ENCODE results near the gene PCYT2. TPM values are rescaled to one million over a fixed set of nuclear protein-coding genes. Genes with fewer than 3 reads are reported as not detected.

The PCYT2 gene
- total and polyA plus RNA-seq, 2 donors (not counting 3 experiments of a cell fraction or from before 2014, with no cell fraction given) = 52.0 to 57.1 TPM

- Histone ChIP-seq H3K36me3 (ENCODE audit: control insufficient read depth in 2 of 2, extremely low read depth in 1 of 2, insufficient read depth in 2 of 2, low read length in 2 of 2) (peaks cover 0 to 3% of the 10 kb centered on the region in 2 experiments), H3K4me2 (ENCODE audit: insufficient read depth, low read length) (no peak overlapping the region), H3K4me1 (ENCODE audit: control insufficient read depth, extremely low read depth, insufficient read depth, low read length) (peaks cover 8% of the 10 kb centered on the region), H3K9me3 (replicated peaks; ENCODE audit: control insufficient read depth, insufficient read depth, low read length) (no peaks in the 10 kb centered on the region), H3K79me2 (ENCODE audit: control insufficient read depth, insufficient read depth, low read length) (no peaks in the 10 kb centered on the region), H3K27me3 (ENCODE audit: control insufficient read depth in 2 of 2, insufficient read depth in 2 of 2, low read length in 2 of 2) (no peaks in the 10 kb centered on the region), H3K9ac (replicated peaks; ENCODE audit: extremely low read depth, insufficient read depth, low read length) (no peak overlapping the region), H3K27ac (ENCODE audit: insufficient read depth, low read depth, low read length) (no peak overlapping the region), H4K20me1 (replicated peaks; ENCODE audit: control insufficient read depth, extremely low read depth, insufficient read depth, low read length) (no peaks in the 10 kb centered on the region), H2AFZ (ENCODE audit: low read depth, low read length) (no peak overlapping the region), H3K4me3 (replicated peaks in 1 of 3; ENCODE audit: insufficient read depth in 1 of 3, low read depth in 1 of 3, low read length in 3 of 3) (no peak overlapping the region), H3K9me1 (replicated peaks; ENCODE audit: control insufficient read depth, extremely low read depth, insufficient read depth, low read length) (no peaks in the 10 kb centered on the region)
- BruUV-seq (replicated peaks) = no TSS peak
- dilution Hi-C loops (cut with MboI; ENCODE audit: extremely low pct_ligation_motif_present, low sequenced_read_pairs) = no loop called here
- no peak for FAIRE-seq
- no peak for DNase-seq (ENCODE audit: low read depth, low spot score)
- TF ChIP-seq JUN (IDR thresholded peaks at IDR 0.05; ENCODE audit: borderline replicate concordance, insufficient read depth, insufficient read length, low read depth) (no peak), POLR2AphosphoS5 (IDR thresholded peaks at IDR 0.05; ENCODE audit: insufficient read depth, low read depth, low read length) (no peak), GATA2 (IDR thresholded peaks at IDR 0.05; ENCODE audit: insufficient read depth, insufficient read length, low read depth, low read length) (no peak), MAX (IDR thresholded peaks at IDR 0.05; ENCODE audit: insufficient read depth, insufficient read length) (no peak), EZH2 (IDR thresholded peaks at IDR 0.05; ENCODE audit: borderline replicate concordance, low read depth, low read length, severe bottlenecking) (no peak), FOS (IDR thresholded peaks at IDR 0.05; ENCODE audit: borderline replicate concordance, insufficient read depth, low read length) (no peak)
- intact Hi-C loops (cut with micrococcal nuclease) = no loop called here
- CTCF ChIA-PET = no interaction called here
- POLR2A ChIA-PET = no interaction called here
These were observed 4.6 kb downstream of the PCYT2 start for GRCh38 chr17:81906476-81907218.

- H3K4me2 ChIP-seq (ENCODE audit: insufficient read depth, low read length) = no peak overlapping the region
- no TSS peak for BruUV-seq (replicated peaks)
- no peak overlapping the region for H3K4me3 ChIP-seq (replicated peaks in 1 of 3; ENCODE audit: insufficient read depth in 1 of 3, low read depth in 1 of 3, low read length in 3 of 3)
- no peaks in the 10 kb centered on the region for H3K79me2 ChIP-seq (ENCODE audit: control insufficient read depth, insufficient read depth, low read length)
- intact Hi-C loops (cut with micrococcal nuclease) (no loop called here), dilution Hi-C loops (cut with MboI; ENCODE audit: extremely low pct_ligation_motif_present, low sequenced_read_pairs) (no loop called here)
- no peak overlapping the region for H2AFZ ChIP-seq (ENCODE audit: low read depth, low read length)
- H3K4me1 ChIP-seq (ENCODE audit: control insufficient read depth, extremely low read depth, insufficient read depth, low read length) = peaks cover 9% of the 10 kb centered on the region
- TF ChIP-seq FOS (IDR thresholded peaks at IDR 0.05; ENCODE audit: borderline replicate concordance, insufficient read depth, low read length) = no peak
- no peak for TF ChIP-seq POLR2A (IDR thresholded peaks at IDR 0.05; ENCODE audit: low read depth, low read length)
- TF ChIP-seq JUN (IDR thresholded peaks at IDR 0.05; ENCODE audit: borderline replicate concordance, insufficient read depth, insufficient read length, low read depth) = no peak
- TF ChIP-seq CTCF (IDR thresholded peaks at IDR 0.05; ENCODE audit: extremely low read depth in 1 of 2, insufficient read depth in 1 of 2, low read depth in 1 of 2, low read length in 2 of 2) = no peak
- no peak for TF ChIP-seq MAX (IDR thresholded peaks at IDR 0.05; ENCODE audit: insufficient read depth, insufficient read length)
- no peak for TF ChIP-seq POLR2AphosphoS5 (IDR thresholded peaks at IDR 0.05; ENCODE audit: insufficient read depth, low read depth, low read length)
- TF ChIP-seq EZH2 (IDR thresholded peaks at IDR 0.05; ENCODE audit: borderline replicate concordance, low read depth, low read length, severe bottlenecking) = no peak
- no peak for TF ChIP-seq GATA2 (IDR thresholded peaks at IDR 0.05; ENCODE audit: insufficient read depth, insufficient read length, low read depth, low read length)
- no peak for TF ChIP-seq MYC (IDR thresholded peaks at IDR 0.05; ENCODE audit: low read depth, low read length)
- FAIRE-seq (no peak), DNase-seq (ENCODE audit: low read depth, low spot score) (no peak)
- H3K36me3 ChIP-seq (ENCODE audit: control insufficient read depth in 2 of 2, extremely low read depth in 1 of 2, insufficient read depth in 2 of 2, low read length in 2 of 2) = peaks cover 0 to 3% of the 10 kb centered on the region in 2 experiments
- H3K9ac ChIP-seq (replicated peaks; ENCODE audit: extremely low read depth, insufficient read depth, low read length) = no peak overlapping the region
- POLR2A ChIA-PET = no interaction called here
- H3K9me3 ChIP-seq (replicated peaks; ENCODE audit: control insufficient read depth, insufficient read depth, low read length) = no peaks in the 10 kb centered on the region
- no peaks in the 10 kb centered on the region for H3K27me3 ChIP-seq (ENCODE audit: control insufficient read depth in 2 of 2, insufficient read depth in 2 of 2, low read length in 2 of 2)
- no peak overlapping the region for H3K27ac ChIP-seq (ENCODE audit: insufficient read depth, low read depth, low read length)
- H4K20me1 ChIP-seq (replicated peaks; ENCODE audit: control insufficient read depth, extremely low read depth, insufficient read depth, low read length) = no peaks in the 10 kb centered on the region
- no peaks in the 10 kb centered on the region for H3K9me1 ChIP-seq (replicated peaks; ENCODE audit: control insufficient read depth, extremely low read depth, insufficient read depth, low read length)
- CTCF ChIA-PET = no interaction called here
These were observed 5.2 kb downstream of the PCYT2 start for GRCh38 chr17:81905993-81906392.

Data from endothelial cell of umbilical vein (primary cell).